Heart left ventricle (tissue), 16 donors: ENCODE data around the gene ZNF254. TPM values are rescaled to one million over a fixed set of nuclear protein-coding genes. Genes with fewer than 3 reads are reported as not detected.

Experiments used
- ATAC-seq, 4 donors: fragments of 200-7000 bp; cut with Tn5 transposase; one replicate each; pipeline ENCODE4 v1.9.1; 2020 to 2022; ENCODE audit warnings: moderate library complexity in 4 of 4, mild to moderate bottlenecking in 3 of 4, moderate number of reproducible peaks in 1 of 4
- DNase-seq, 5 donors: peaks; one replicate each; pipeline ENCODE4 v3.0.0-alpha.2; 2020
- H3K27ac ChIP-seq, 12 donors: fragments of 200-600 bp; sonication (generic) in 4 of 12; one replicate each; pipeline versions ENCODE4 v1.5.0 to v1.8.0; 2016 to 2022; ENCODE audit warnings: mild to moderate bottlenecking in 2 of 12
- H3K27me3 ChIP-seq, 9 donors: fragments of 200-600 bp; sonication (generic) in 2 of 9; one replicate each; pipeline versions ENCODE4 v1.5.1 to v1.8.0; 2016 to 2022; ENCODE audit warnings: mild to moderate bottlenecking in 3 of 9
- H3K36me3 ChIP-seq, 9 donors: fragments of 200-600 bp; sonication (generic) in 2 of 9; one replicate each; pipeline versions ENCODE4 v1.5.0 to v1.8.0; 2018 to 2022; ENCODE audit warnings: mild to moderate bottlenecking in 2 of 9
- H3K4me1 ChIP-seq, 12 donors: fragments of 200-600 bp; sonication (generic) in 4 of 12; one replicate each; pipeline versions ENCODE4 v1.5.0 to v1.8.0; 2016 to 2022; ENCODE audit warnings: mild to moderate bottlenecking in 3 of 12
- H3K4me3 ChIP-seq, 12 donors: fragments of 200-600 bp; sonication (generic) in 4 of 12; one replicate each; pipeline versions ENCODE4 v1.5.0 to v1.8.0; 2017 to 2022; ENCODE audit warnings: mild to moderate bottlenecking in 9 of 12, moderate library complexity in 4 of 12
- H3K9me3 ChIP-seq, 12 donors: fragments of 200-600 bp; sonication (generic) in 4 of 12; one replicate each; pipeline versions ENCODE4 v1.5.0 to v1.8.0; 2016 to 2022; ENCODE audit warnings: mild to moderate bottlenecking in 1 of 12
- CTCF ChIP-seq, 12 donors: fragments of 200-600 bp; sonication (generic) in 4 of 12; IDR thresholded peaks; one replicate each; pipeline versions ENCODE4 v1.5.0 to v1.8.0; 2018 to 2022; ENCODE audit warnings: antibody characterized with exemption in 12 of 12, mild to moderate bottlenecking in 5 of 12
- POLR2A ChIP-seq, 2 donors: fragments of 450-650 bp; IDR thresholded peaks; one replicate each; pipeline ENCODE4 v1.6.1; 2017; ENCODE audit warnings: antibody characterized with exemption in 2 of 2, mild to moderate bottlenecking in 2 of 2, moderate library complexity in 2 of 2
- WGBS, 4 donors: extraction: QIAGEN DNeasy Blood & Tissue Kit in 2 of 4; methylation state at CpG; one replicate each; pipeline versions ENCODE4 v1.1.5 to v1.1.7; 2013 to 2018; 5-methylcytosine and 5-hydroxymethylcytosine counted together
- intact Hi-C, 10 donors: fragments of 100-400 bp; cut with DNase I; formaldehyde crosslinking; loops; one replicate each; pipeline versions ENCODE4 v1.11.1 to v1.14.2; 2022
- polyA plus RNA-seq, 2 donors: library from polyadenylated mRNA; stranded (reverse); fragments of 200-250 nt; gene quantifications; one replicate each; pipeline ENCODE4 v1.2.3, GENCODE V29; 2013
- total RNA-seq, 9 donors: library from RNA; depleted of rRNA in 2 of 9; stranded (reverse); fragments of >200 nt in 2 of 9; fragmentation: NEBNext Ultra II Directional in 3 of 9; extraction: Animal tissue kit (Norgen Biotek cat#: 25700) in 3 of 9; gene quantifications; one replicate each; pipeline versions ENCODE4 v1.1.0 to v1.2.4, GENCODE V29; 2016 to 2023
- donor health status: ischemic (EF 13 %, LVEDD 7.1; RV severe dilation, severe dysfunction).
- donor health status: healthy with polysubstance abuse.
- donor health status: DM: no; HTN: yes; CAD: no.
- donor health status: DM: no; HTN: no; CAD: no.
- donor health status: ischemic (EF 25% LVEDD 6.9; RV normal size, moderate dysfunction).
- donor health status: ischemic (EF 25% LVEDD 5.7; RV mildly dilated, moderate dysfunction).
- donor health status: healthy.
- donor health status: DM: yes; HTN: yes; CAD: no.
- donor health status: ischemic (EF 35%, LVEDD 5.7; RV mildly dilated, moderate dysfunction).
- donor health status: nonischemic (EF 11% LVEDD 7.7; RV severe dilation, severe dysfunction).
- donor health status: DM: yes; HTN: yes; CAD: no.
- donor health status: PGD.
- donor health status: ischemic (EF 29% LVEDD 5.4; RV normal size, mild dysfunction).
- donor health status: nonischemic (EF 23%, LVEDD 6.1; RV moderate dilation, normal function).

ZNF254 gene
- total and polyA plus RNA-seq, 11 donors = 4.1 to 15.8 (median 8.7) TPM

GRCh38 chr19:24048261-24048660, 38.7 kb upstream of the ZNF254 start:
- 94 to 100% (median 95%) methylated on average over 8 to 10 of the region's 10 CpGs for WGBS, 4 donors
- intact Hi-C loops = no loop called here
- Histone ChIP-seq H3K9me3 (no peaks in the 10 kb centered on the region), H3K4me3 (no peak overlapping the region), H3K27me3 (no peaks in the 10 kb centered on the region), H3K4me1 (no peaks in the 10 kb centered on the region), H3K36me3 (peaks cover 0 to 91% (median 80%) of the 10 kb centered on the region in 9 donors), H3K27ac (no peak overlapping the region)
- no peak for DNase-seq
- ATAC-seq = no peak
- no peak for TF ChIP-seq POLR2A (IDR thresholded peaks at IDR 0.05)
- TF ChIP-seq CTCF (IDR thresholded peaks at IDR 0.05) = peak in 1 of 12 donors; percentile 18

GRCh38 chr19:24049537-24049936, 37.5 kb upstream of the ZNF254 start:
- no peak overlapping the region for H3K4me3 ChIP-seq
- 92 to 100% (median 99%) methylated on average over 1 of the region's 1 CpG for WGBS, 4 donors
- H3K9me3 ChIP-seq = no peaks in the 10 kb centered on the region
- peaks cover 0 to 97% (median 88%) of the 10 kb centered on the region in 9 donors for H3K36me3 ChIP-seq
- TF ChIP-seq CTCF (IDR thresholded peaks at IDR 0.05) (no peak), POLR2A (IDR thresholded peaks at IDR 0.05) (no peak)
- H3K4me1 ChIP-seq = no peaks in the 10 kb centered on the region
- H3K27ac ChIP-seq = no peak overlapping the region
- H3K27me3 ChIP-seq = no peaks in the 10 kb centered on the region
- no peak for DNase-seq
- no peak for ATAC-seq
- intact Hi-C loops = no loop called here

GRCh38 chr19:24051516-24051915, 35.5 kb upstream of the ZNF254 start:
- DNase-seq = no peak
- ATAC-seq = no peak
- H3K9me3 ChIP-seq = no peaks in the 10 kb centered on the region
- no peaks in the 10 kb centered on the region for H3K4me1 ChIP-seq
- intact Hi-C loops = no loop called here
- no peak overlapping the region for H3K27ac ChIP-seq
- whole genome bisulfite sequencing, 4 donors = 92 to 97% (median 95%) methylated on average over 4 of the region's 4 CpGs
- H3K27me3 ChIP-seq = no peaks in the 10 kb centered on the region
- no peak overlapping the region for H3K4me3 ChIP-seq
- TF ChIP-seq POLR2A (IDR thresholded peaks at IDR 0.05) (no peak), CTCF (IDR thresholded peaks at IDR 0.05) (no peak)
- peaks cover 0 to 100% (median 91%) of the 10 kb centered on the region in 9 donors for H3K36me3 ChIP-seq

GRCh38 chr19:24052811-24053210, 34.2 kb upstream of the ZNF254 start:
- intact Hi-C loops = no loop called here
- no peak for ATAC-seq
- Histone ChIP-seq H3K36me3 (peaks cover 0 to 99% (median 88%) of the 10 kb centered on the region in 9 donors), H3K27ac (no peak overlapping the region), H3K4me1 (no peaks in the 10 kb centered on the region), H3K27me3 (no peaks in the 10 kb centered on the region), H3K4me3 (no peak overlapping the region), H3K9me3 (no peaks in the 10 kb centered on the region)
- no peak for DNase-seq
- TF ChIP-seq CTCF (IDR thresholded peaks at IDR 0.05) (no peak), POLR2A (IDR thresholded peaks at IDR 0.05) (no peak)
- 82 to 100% (median 90%) methylated on average over 3 of the region's 3 CpGs for WGBS, 4 donors
